ENCODE data around the gene SERGEF. TPM values are rescaled to one million over a fixed set of nuclear protein-coding genes. Genes with fewer than 3 reads are reported as not detected.

The SERGEF gene
- total and polyA plus RNA-seq, 2 donors from 2014 or later = 33.2 to 63.0 TPM

DNA sequence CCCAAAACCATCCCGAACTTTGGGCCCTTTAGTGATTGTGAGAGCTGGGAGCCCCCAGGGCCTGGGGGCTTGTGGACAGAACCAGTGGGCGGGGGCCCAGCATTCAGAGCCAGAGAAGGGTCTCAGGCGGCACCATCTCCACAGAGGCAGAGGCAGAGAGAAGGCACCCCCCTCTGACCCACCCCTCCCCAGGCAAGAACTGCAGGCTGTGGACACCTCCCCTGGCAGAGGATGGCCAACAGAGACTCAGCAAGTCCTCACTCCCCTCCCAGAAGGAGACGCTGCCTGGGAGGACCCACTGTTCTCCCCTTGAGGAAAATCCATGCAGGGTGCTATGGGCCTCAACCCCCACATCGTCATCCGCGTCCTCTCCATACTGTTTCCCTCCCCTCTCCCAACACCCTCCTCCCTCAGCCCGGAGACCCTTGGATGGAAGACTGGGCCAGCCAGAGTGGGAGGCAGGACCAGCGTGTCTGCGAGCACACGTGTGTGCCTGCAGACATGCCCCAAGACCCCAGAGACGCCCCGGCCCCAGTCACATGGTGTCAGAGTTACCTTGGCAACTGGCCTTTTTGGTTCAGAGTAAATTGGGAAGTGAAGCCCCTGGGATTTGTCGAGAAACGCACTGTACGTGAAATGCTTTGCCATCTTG, 235.6 kb downstream of the SERGEF start:
- Histone ChIP-seq H3K4me3 (ENCODE audit: low read length in 3 of 3) (no peak overlapping the region), H3K4me1 (ENCODE audit: control insufficient read depth in 2 of 3, insufficient read depth in 2 of 3, low read depth in 1 of 3, low read length in 3 of 3) (no peaks in the 10 kb centered on the region), H3K9ac (ENCODE audit: low read length in 3 of 3) (no peak overlapping the region), H3K27me3 (ENCODE audit: control insufficient read depth, insufficient read depth, low read length) (no peaks in the 10 kb centered on the region), H3K27ac (ENCODE audit: low read depth in 2 of 2, low read length in 2 of 2) (no peak overlapping the region), H3K36me3 (ENCODE audit: control insufficient read depth in 2 of 3, insufficient read depth in 3 of 3, low read length in 3 of 3) (no peaks in the 10 kb centered on the region), H3K9me3 (ENCODE audit: control insufficient read depth in 2 of 3, insufficient read depth in 1 of 3, low read length in 3 of 3) (no peaks in the 10 kb centered on the region)
- DNase-seq = peak in 1 of 5 donors; percentile 42
- no peak for FAIRE-seq
- intact Hi-C loops (cut with DNase I) = no loop called here
- TF ChIP-seq, protein P1, sequence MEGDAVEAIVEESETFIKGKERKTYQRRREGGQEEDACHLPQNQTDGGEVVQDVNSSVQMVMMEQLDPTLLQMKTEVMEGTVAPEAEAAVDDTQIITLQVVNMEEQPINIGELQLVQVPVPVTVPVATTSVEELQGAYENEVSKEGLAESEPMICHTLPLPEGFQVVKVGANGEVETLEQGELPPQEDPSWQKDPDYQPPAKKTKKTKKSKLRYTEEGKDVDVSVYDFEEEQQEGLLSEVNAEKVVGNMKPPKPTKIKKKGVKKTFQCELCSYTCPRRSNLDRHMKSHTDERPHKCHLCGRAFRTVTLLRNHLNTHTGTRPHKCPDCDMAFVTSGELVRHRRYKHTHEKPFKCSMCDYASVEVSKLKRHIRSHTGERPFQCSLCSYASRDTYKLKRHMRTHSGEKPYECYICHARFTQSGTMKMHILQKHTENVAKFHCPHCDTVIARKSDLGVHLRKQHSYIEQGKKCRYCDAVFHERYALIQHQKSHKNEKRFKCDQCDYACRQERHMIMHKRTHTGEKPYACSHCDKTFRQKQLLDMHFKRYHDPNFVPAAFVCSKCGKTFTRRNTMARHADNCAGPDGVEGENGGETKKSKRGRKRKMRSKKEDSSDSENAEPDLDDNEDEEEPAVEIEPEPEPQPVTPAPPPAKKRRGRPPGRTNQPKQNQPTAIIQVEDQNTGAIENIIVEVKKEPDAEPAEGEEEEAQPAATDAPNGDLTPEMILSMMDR (IDR thresholded peaks at IDR 0.05; ENCODE audit: borderline replicate concordance, extremely low read depth, insufficient read depth) = no peak

DNA sequence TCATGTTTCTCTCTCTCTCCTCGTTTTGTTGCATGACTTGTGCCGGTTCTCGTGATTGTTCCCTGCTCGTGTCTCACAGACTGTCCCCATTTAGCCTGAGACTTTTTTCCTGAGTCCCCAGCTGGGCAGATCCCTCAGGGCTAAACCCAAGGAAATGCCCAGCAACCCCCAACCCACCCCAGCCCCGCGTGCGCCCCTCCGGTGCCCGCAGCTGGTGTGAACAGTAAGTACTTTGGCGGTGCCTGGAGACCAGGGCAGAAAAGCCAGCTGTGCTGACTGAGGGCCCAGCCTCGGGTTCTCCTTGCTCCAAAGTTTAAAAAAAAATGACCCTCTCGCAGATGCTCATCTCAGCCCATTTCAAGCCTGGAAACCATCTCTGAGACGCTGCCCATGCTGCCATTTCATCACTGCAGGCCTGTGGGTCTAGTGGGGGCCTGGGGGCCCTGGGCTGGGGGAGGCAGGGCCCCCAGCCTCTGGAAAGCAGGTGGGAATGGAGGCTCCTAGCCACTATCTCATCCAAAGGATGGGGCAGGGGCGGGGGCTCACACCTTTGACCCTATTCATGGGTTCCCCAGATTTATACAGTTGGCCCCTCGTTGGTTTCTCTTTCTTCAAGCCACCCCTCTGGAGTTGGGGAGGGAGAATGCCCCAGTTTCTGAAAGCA, 236.5 kb downstream of the SERGEF start:
- H3K9me3 ChIP-seq (ENCODE audit: control insufficient read depth in 2 of 3, insufficient read depth in 1 of 3, low read length in 3 of 3) = no peaks in the 10 kb centered on the region
- FAIRE-seq (no peak), DNase-seq (peak in 1 of 5 donors; percentile 37)
- no peak overlapping the region for H3K27ac ChIP-seq (ENCODE audit: low read depth in 2 of 2, low read length in 2 of 2)
- no peaks in the 10 kb centered on the region for H3K36me3 ChIP-seq (ENCODE audit: control insufficient read depth in 2 of 3, insufficient read depth in 3 of 3, low read length in 3 of 3)
- H3K9ac ChIP-seq (ENCODE audit: low read length in 3 of 3) = no peak overlapping the region
- intact Hi-C loops (cut with DNase I) = no loop called here
- no peak overlapping the region for H3K4me3 ChIP-seq (ENCODE audit: low read length in 3 of 3)
- TF ChIP-seq, protein P1 (IDR thresholded peaks at IDR 0.05; ENCODE audit: borderline replicate concordance, extremely low read depth, insufficient read depth) = no peak
- H3K4me1 ChIP-seq (ENCODE audit: control insufficient read depth in 2 of 3, insufficient read depth in 2 of 3, low read depth in 1 of 3, low read length in 3 of 3) = no peaks in the 10 kb centered on the region
- no peaks in the 10 kb centered on the region for H3K27me3 ChIP-seq (ENCODE audit: control insufficient read depth, insufficient read depth, low read length)

DNA sequence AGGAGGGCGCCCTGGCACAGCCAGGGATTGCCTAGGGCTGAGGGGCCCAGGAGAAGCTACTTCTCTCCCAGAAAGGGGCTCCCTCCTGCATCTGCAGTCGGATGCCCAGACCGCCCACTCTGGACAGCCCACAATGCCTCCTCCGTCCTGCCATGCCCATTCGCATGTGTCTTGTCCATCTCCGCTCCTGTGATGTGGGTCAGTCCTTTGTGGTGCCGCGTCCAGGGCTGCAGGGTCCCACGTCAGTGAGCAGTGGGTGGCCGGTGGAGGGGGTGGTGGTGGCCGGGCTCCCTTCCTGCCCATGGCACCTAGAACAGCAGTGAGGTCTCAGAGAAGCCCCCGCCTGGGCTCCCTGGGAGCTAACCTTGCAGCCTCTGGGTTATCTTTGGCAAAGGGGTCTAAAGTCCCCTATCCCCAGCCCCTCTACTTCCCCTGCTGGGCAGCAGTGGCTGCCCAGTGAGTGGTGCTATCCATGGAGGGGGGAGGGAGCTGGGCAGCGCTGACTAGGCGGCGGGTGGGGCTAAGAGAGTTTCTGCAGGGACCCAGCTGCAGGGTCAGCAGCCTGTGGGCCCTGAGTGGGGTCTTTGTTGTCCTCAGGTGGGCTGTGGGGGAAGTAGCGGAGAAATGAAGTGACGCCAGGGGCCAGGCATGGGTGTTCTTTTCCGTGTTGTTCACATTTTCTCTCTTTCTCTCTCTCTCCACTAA, 237.2 kb downstream of the SERGEF start:
- no peak for FAIRE-seq
- Histone ChIP-seq H3K9me3 (ENCODE audit: control insufficient read depth in 2 of 3, insufficient read depth in 1 of 3, low read length in 3 of 3) (no peaks in the 10 kb centered on the region), H3K4me1 (ENCODE audit: control insufficient read depth in 2 of 3, insufficient read depth in 2 of 3, low read depth in 1 of 3, low read length in 3 of 3) (no peaks in the 10 kb centered on the region), H3K36me3 (ENCODE audit: control insufficient read depth in 2 of 3, insufficient read depth in 3 of 3, low read length in 3 of 3) (no peaks in the 10 kb centered on the region), H3K27me3 (ENCODE audit: control insufficient read depth, insufficient read depth, low read length) (no peaks in the 10 kb centered on the region), H3K27ac (ENCODE audit: low read depth in 2 of 2, low read length in 2 of 2) (no peak overlapping the region), H3K9ac (ENCODE audit: low read length in 3 of 3) (no peak overlapping the region), H3K4me3 (ENCODE audit: low read length in 3 of 3) (no peak overlapping the region)
- peak in 1 of 5 donors; percentile 56 for DNase-seq
- intact Hi-C loops (cut with DNase I) = no loop called here
- TF ChIP-seq, protein P1 (IDR thresholded peaks at IDR 0.05; ENCODE audit: borderline replicate concordance, extremely low read depth, insufficient read depth) = no peak

Measured in kidney (tissue), 14 donors.